Islet of Langerhans (tissue), 1 donor: ENCODE measurements around the gene MSMB.

Experiments
- FAIRE-seq: peaks from one replicate; lab custom pipeline; 2011; peaks lifted over from hg19 to GRCh38; lab: Jason Lieb, UNC

Gene MSMB

DNA sequence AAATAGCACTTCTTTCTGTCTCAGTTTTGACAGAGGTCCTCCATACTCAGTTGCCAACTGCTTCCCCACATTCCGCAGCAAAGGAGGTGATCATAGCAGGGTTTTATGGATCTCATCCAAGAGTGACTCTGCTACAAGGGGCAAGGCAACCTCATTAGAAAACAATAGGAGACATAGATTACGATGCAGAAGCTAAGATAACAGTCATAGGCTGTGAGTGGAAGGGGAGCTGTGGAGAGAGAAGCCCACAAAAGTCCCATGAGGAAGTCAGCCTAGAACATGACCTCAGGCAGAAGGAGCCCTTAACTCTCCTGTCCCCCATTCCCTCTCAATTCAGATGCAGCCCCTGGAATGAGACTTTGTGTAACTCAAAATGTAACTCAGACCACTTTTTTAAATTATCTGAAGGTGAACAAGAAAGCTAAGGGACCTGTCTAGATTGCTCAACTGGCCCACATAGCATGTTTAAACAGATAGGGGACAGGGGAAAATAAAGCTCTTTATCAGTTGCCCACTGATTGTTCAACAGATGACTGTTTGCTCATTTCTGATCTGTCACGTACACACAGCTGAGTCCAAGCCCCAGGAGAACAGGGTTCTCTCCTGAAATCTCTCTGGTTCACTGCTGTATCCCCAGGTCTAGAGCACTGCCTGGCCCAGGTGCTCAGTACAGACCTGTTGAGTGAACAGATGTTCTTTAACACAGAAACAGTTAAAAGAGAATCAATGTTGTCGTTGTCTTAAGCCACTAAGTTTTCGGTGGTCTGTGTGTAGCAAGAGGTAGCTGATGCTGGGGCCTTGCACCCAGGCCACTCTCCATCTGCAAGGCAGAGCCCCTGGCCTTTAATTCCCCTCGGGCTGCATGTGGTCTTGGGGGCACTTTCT, 14.2 kb downstream of the MSMB start:
- FAIRE-seq = no peak

DNA sequence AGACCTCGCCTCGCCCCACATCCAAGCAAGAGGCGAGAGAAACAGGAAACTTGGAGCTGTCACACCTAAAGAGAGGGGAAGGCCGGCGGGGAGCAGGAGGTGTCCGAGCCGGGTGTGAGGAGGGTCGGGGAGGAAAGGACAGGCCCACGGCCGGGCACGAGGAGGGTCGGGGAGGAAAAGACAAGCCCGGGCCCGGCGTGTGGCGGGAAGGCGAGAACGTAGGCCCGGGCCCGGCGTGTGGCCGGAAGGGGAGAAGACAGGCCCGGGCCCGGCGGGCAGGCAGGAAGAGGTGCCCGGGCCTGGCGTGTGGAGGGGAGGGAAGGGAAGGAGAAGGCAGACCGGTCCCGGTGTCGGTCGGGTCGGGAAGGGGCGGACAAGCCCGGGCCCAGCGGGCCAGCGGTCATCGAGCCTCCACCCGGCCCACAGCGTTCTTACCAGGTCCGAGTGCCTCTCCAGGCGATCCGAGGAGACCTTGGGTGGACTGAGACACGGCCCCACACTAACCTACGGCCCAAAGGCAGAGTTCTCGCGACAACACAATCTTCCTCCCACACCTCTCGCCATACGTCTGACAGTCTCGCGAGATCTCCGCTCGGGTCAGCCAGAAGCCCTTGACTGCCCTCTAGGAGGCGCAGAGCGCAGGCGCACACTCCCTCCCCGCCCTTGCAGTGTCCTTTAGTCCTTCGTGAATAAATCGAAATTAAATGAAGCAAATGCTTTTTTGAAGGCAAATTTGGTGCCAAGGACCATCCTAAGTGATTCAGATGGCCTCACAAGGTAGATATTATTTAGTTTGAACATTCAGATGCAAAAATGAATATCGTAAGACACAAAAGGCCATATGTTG, 15.8 kb downstream of the MSMB start, which contains the start of gene NCOA4:
NCOA4 (minus strand) TSS at position 533 of the 847 bp plus-strand sequence. CDS start 13,943 bp downstream, outside the sequence.
- FAIRE-seq = no peak

DNA sequence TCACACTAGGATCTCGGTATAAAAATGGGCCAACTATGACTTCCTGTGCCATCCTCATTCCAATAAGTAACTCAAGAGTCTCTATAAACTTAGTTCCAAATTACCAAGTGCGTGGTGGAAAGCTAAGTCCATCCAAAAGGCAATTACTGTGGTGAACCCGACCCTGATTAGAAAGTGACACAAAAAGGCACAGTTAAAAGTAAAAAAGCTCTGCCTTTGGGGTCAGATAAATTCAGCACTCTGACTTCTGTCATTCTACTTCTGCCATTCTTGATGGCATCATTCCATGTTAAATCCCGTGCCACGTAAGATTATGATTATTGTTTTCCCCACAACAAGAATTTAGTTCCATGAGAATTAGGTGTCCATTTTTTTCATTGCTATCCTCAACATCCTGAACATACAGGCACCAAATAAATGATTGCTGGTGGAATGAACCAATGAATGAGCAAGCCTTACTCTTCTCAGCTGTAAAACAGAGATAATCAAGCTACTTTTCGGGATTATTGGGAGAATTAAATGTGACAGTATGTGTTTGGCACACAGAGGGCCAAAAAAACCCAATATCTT, 16.5 kb downstream of the MSMB start:
- no peak for FAIRE-seq

DNA sequence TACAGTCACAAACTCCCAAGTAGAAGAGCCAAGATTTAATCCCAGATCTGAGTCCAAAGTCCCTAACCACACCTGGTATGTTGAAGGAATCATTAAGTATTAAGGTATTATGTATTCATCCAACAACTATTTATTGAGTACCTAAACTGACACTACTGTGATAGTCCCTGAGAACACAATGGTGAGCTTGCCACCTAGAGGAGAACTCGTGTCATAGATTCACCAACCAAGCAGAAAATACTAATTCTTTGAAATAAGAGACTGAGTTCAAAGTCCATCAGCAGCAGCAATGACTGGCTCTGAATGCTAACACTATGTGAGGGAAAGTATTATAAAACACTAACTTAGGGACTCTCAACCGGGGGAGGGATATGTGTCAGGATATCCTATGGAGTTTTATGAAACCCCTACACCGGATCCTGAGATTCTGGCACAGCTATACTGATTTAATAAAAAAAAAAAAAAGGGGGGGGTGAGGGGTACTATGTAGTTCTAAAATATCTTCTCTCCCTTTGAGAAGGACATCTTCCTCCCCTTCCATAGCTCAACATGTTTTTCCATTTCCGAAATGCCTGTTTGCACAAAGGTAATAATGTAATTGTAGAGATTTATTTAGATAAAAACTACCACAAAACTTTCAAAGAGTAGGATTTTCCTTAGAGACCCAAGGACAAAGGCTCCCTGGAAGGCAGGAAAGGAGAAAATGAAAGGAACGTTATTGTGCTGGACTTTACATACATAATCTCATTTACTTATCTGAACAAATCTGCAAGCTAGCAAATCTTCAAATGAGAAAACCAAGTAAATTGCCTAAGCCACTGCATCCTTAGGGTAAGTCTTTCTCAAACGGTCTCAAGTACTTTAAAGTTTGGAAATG, 17.2 kb downstream of the MSMB start:
- no peak for FAIRE-seq

DNA sequence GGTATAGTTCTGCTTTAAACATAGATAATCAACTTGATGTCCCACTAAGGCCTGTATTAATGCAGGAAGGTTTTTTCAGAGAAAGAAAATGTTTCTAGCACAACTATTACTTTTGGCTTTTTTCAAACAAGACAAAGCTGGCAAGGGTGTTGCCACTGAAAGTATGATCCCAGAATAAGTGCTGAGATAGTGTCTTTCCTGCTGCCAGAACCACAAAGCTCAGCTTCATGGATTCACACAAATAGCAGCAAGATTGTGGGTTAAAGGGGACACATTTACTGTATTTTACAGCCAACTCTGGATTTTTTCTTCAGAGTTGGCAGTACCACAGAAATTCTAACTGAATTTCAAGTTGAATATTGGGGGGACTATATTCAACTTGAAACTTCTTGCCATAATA, 20.0 kb downstream of the MSMB start:
- no peak for FAIRE-seq

DNA sequence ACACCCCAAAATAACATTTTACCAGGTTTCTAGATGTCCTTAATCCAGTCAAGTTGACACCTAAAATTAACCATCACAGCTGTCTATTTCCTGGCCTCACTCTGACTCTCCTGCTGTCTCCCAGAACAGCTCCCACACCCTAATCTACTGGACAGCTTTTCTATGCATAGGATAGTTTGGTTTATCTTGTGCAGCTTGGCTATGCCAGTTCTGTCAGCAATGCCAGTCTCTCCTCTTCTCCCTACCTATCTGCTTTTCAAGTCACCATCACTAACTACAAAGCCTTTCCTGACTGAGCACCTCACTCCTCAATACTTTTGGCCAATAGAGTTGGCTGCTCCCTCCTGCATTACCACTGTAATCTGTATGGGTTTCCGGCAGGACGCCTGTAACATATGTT, 20.7 kb downstream of the MSMB start:
- FAIRE-seq = no peak

DNA sequence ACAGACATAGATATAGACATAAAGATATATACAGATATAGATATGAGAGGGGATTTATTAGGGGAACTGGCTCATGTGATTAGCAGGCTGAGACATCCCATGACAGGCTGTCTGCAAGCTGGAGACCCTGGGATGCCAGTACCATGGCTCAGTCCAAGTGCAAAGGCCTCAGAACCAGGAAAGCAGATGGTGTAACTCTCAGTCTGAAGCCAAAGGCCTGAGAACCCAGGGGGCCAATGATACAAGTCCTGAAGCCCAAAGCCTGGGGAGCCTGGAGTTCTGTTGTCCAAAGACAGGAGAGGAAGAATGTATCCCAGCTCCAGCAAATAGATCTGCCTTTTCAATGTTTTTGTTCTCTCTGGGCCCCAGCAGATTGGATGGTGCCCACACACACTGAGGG, 21.1 kb downstream of the MSMB start:
- FAIRE-seq = no peak

DNA sequence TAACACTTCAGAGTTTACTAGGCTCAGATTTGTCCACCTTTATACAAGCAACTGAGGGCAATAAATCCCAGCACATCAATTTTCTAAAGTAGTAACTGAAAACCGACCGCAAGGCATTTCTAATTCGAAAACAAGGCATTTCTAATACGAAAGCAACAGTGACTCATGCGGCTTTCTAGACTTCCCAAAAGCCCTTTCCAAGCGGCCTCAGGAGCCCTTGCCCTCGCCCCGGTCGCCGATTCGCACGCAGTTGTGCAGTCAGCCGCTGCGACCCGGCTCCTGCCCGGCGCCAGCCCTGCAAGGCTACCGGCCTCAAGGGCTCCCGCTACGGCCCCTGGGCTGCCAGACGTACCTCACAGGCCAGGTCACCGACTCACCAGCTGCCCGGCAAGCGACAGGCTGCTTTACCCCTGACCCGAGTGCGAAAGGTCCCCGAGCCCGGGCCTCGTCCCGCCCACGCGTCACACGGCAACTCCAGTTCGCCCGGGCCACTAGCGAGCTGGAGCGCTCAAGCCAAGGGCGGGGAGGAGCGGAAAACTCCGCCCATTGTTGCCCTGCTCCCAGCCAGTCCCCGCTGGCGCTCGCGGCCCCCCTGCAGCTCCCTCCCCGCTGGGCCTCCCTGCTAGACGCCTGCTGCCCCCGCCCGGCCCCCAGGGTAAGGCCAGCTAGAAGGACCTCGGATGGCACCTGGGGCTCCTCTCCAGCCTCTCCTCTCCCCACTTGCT, 22.9 kb downstream of the MSMB start:
- no peak for FAIRE-seq

DNA sequence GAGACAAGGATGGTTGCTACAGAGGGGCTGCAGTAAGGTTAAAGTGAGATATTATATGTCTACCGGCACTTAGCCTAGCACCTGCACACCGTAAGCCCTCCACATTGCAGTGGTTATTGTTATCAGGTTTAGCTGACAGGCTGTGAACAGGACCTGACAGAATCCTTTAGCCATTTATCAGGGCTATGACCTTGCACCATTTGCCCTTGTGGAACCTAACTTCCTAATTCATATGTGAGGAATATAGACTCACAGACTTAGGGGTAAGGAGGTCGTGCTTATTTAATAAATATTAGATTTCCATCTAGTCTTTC, 25.8 kb downstream of the MSMB start:
- FAIRE-seq = no peak

DNA sequence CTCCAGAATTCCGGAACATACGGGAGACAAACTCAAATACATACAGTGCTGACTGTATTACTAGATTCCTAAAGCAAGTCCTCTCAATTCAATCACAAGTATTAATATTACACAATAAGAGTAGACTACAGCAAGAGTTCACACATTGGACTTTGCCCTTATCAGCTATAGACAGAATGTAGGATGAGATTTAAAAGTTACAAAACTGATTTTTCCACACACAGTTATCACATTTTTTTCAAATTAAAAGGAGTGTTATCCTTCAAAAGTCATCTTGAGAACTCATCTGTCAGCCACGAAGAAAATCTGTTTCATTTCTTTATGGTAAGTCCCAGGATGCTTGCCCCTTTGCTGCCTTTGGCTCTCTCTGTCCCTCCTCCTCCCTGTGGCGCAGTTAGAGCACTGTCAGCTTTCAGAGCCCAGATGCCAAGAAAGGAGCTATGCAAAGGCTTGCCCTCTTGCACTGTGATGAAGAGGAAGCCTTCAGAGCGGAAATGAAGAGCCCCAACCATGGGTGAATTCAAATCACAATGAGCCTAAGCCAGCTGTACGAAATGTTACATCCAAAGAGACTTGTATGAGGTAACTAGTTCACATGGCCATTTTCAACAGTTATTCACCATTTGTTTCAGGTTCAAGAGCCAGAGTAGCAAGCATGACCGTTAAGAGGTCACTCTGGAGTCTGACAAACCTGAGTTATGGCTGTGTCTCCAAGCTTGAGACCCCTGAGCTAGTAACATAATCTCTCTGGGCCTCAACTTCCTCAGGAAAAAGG, 26.3 kb downstream of the MSMB start:
- no peak for FAIRE-seq

DNA sequence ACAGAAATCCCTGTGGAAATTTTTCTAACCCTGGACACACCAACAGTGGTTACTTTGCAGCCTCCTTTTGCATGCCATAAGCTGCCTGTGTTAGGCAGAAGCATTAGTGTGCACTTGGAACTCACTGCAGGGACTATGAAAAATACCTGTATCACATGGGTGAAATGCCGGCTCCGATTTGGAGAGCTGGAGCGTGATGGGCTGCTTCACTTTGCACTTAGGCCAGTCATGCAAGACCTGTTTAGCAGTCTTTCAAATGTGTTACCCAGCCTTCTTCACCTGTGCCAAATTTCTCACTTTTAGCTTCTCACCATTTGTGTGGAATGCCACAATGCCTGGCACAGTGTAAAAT, 26.9 kb downstream of the MSMB start:
- no peak for FAIRE-seq

DNA sequence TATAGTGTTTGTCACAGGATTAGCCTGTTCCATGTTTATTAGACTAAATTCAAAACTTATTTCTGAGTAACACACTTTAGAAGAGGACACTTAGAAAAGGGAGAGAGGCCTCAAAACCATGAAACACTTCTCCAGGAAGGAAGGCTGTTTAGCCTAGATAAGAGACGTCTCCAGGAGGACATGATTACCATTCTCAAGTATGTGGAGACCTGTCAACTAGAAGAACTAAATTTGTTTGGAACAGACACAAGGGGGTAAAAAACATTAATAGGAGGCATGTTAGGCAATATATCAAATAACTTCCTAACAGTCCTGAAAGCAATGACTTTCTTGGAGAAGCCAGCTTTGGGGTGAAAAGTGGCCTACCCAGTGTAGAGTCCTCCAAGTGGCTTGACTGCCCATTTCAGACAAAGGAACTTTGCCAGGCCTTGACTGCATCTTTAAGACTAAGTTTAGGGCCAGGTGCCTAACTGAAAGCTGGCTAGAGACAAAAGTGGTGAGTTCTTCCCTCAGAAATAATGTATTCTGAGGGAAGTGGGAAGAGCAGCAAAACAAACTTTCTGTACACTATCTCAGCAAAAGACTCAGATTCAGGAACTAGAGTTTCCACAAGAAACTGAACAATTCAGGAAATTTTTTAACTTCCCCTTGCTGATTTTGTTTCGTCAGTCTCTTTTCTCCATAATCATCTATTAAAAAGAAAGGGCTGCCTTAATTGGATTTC, 27.5 kb downstream of the MSMB start:
- no peak for FAIRE-seq

DNA sequence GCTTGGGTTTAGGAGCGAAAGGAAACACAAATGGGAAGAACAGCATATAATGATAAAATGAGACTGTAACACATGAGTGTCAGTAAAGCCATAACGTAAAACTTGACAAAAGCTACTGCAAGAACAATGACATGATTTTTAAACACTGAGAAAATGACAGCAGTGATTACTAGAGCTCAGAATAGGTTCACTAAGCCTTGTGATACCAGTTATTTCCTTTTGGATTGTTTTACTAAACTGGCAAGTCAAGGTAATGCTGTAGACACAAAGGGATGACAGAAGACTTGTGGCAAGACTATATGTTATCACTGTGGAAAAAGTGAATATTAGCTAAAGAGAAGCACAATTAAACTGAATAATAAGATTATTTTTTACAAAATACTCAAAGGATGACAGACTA, 28.3 kb downstream of the MSMB start:
- FAIRE-seq = no peak

DNA sequence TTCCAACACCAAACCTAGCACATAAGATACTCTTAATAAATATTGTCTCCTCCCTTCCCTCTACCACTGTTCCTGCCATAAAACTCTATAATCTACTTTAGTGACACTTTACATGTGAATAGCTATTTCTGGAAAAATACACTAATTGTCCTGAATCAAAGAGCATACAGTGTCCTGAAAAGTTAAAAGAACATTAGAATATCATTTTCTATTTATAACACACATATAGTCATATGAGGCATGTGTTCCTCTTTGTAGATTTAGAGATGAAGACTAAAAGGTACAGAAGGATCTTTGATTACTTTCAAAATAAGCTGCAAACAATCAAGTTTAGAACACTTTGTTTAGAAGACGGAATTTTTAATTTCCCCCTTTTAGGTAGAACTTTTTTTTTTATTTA, 29.3 kb downstream of the MSMB start:
- FAIRE-seq = no peak

DNA sequence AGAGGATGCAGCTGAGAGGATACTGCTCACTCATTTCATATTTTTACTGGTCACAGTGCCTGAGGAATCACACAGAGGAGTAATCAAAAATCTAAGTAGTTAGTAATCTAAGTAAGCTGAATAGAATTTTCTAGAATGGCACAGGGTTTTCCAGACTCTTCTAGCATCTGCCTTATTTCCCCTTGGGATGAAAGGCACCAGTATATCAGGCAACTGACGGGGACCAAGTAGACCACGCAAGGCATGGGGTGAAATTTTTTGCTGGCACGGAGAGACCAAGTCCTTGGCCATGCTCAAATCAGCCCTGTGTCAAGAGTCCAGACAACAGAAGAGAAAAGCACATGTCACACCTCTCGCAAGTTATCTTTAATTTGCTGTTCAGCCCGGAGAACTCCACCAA, 29.9 kb downstream of the MSMB start:
- FAIRE-seq = no peak

DNA sequence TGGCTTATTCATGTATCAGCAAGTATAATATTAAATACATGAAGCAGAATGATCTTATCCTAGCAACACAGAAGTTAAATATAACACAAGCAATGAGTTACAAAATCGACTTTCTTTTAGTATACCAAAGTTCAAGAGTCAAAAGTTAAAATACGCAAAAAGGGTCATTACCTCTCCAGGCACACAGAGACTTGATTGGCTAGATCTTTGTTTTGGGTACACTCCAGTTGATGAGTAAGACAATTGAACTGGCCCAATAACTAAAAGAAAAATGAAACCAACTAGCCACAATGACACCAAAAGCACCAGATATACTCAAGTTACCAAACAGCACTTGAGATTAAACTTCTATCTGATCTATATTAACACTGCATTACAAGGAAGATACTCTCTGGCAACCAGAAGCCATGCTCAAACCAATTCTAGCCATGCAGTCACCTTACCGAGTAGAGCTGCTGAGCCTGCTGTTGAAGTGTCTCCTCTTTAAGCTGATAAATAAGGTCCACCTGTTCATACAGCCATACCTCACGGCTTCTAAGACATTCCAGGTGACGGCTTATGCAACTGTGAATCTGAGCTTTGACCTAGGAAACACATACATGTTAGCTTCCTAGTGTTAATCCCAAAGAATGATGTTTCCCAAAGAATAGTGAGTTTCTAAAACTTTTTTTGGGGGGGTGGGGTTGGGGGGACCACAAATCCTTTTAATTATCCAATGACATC, 31.2 kb downstream of the MSMB start:
- FAIRE-seq = no peak

DNA sequence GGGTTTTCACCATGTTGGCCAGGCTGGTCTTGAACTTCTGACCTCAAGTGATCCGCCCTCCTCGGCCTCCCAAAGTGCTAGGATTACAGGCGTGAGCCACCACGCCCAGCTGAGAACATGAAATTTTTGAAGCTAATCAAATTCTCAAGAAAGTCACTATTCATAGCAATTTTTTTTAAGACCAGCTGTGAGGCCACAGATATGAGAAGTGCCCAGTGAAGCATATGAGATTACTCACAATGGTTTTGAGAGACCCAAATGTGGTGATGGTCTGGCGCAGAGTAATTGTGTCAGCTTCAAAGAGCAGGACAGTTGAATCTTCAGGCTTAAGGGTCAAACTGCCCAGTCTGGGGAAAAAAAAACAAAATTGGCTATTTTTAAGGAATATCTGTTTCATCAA, 31.9 kb downstream of the MSMB start:
- no peak for FAIRE-seq

DNA sequence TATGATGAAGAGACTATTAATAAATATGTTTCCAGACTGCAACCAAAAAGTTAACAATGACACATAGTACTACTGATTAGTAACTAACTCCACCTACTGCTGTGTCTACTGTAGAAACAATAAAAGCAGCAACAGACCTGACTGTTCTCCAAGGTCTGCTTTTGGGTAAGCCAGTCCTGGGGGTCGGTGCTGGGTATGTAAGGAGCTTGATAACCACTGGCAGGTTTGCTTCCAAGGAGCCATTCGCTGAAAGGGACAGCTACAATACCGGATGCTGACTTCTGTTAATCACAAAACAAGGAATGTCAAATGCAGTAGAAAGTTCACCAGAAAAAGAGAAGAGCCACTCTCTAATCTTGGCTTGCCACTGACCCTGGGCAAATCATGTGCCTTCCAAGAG, 33.3 kb downstream of the MSMB start:
- no peak for FAIRE-seq

DNA sequence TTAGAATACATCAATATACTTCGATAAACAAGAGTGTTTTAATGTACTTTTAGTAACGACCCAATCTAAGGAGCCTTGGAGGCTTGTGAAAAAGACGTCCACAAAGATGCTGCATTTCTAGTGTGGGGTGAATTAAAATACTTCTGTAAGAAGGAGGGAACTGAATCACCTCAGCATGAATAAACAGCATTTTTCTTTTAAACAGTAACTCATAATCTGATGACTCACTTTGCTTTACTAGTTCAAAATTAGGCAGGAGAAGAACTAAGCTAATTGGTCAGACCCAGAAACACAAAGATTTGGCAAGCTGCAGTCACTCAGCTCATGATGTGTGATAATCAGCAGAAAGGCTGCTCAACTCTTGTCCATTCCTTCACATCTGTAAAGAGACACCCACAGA, 39.9 kb downstream of the MSMB start:
- FAIRE-seq = no peak

DNA sequence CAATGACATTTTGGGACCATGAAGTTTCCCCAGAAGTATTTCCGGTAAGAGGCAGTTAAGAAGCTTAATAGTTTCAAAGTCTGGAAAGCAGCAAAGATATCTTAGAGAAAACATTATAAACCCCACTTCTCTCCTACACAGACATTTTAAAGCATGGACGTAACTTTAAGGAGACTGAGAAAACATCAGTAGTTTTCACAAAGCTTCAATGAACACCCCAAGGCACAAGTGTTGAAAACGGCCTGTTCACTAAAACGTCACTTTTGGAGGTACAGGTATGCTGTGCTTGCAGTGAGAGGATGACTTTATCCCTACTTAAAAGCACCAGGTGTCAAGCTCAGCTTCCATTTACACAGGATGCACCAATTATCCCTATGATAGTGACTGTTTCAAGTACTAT, 40.7 kb downstream of the MSMB start:
- no peak for FAIRE-seq
